Thyroid gland (tissue), 4 donors: Measurements from ENCODE around the gene NIP7.

Experiments used
- CTCF ChIP-seq, 6 experiments: fragments of 200-600 bp in 3 of 6; fragments of 450-650 bp in 3 of 6; sonication (generic) in 3 of 6; IDR thresholded peaks; one replicate each; pipeline ENCODE4 v1.5.1; 2016 to 2019; ENCODE audit warnings: antibody characterized with exemption in 6 of 6, mild to moderate bottlenecking in 2 of 6, inconsistent platforms in 1 of 6, moderate library complexity in 1 of 6
- POLR2A ChIP-seq, 2 donors: fragments of 450-650 bp; IDR thresholded peaks; one replicate each; pipeline ENCODE4 v1.6.1; 2017; ENCODE audit warnings: antibody characterized with exemption in 2 of 2, mild to moderate bottlenecking in 2 of 2, moderate library complexity in 1 of 2

GRCh38 chr16:69322343-69322742 lies 17.2 kb upstream of the NIP7 start:
- TF ChIP-seq POLR2A (IDR thresholded peaks at IDR 0.05) (no peak), CTCF (IDR thresholded peaks at IDR 0.05) (no peak)
